Stimulated activated CD8-positive, alpha-beta memory T cell treated with anti-CD3 and anti-CD28 coated beads, Interleukin-7, amount 100 ng/mL, for 48 hours (primary cell): Measurements from ENCODE around the gene KDM2A.
A peak's percentile ranks its signal among the peaks of the same experiment; 100 is the strongest.
"Not testable (repeated sequence)": the region's sequence is repeated elsewhere in the genome, so short reads cannot be mapped to it uniquely, and the experiment has no call there.

ENCODE experiments used
- DNase-seq, 2 donors: peaks; one replicate each; pipeline ENCODE4 v3.0.0-alpha.2; 2020; ENCODE audit warnings: low read depth in 1 of 2; ENCODE audit errors: extremely low read depth in 1 of 2

KDM2A gene

DNA sequence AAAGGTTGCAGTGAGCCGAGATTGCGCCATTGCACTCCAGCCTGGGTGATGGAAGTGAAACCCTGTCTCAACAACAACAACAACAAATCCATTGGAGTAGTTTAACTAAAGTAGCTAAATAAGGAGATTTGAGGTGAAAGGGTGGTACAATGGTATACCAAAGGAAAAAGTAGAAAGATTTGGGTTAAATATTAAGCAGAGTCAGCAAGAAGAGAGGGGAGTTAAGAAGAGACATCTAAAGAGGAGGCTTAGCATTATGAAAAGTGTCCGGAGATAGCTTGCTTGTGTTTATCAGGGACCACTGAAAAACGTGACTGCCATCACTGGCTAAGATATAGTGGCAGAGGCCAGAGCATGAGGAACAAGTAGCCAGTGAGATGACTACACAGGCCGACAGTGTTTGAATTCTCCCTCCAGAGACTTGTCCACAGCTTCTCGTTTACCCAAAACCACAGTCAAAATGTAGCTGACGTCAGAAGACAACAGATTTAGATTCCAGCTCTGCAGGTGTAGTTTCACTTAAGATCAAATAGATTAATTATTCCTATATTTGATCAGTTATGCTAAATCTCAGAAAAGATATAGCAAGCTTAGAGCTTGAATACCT is 114.6 kb downstream of the KDM2A start:
- no peak for DNase-seq

DNA sequence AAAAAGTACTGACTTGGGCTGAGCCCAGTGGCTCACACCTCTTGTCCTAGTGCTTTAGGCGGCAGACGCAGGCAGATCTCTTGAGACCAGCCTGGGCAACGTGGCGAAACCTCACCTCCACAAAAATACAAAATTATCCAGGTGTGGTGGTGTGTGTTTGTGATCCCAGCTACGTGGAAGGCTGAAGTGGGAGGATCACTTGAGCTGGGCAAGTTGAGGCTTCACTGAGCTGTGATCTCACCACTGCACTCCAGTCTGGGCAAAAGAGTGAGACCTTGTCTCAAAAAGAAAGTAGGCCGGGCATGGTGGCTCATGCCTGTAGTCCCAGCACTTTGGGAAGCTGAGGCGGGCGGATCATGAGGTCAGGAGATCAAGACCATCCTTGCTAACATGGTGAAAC is 115.5 kb downstream of the KDM2A start:
- not testable (repeated sequence) for DNase-seq

DNA sequence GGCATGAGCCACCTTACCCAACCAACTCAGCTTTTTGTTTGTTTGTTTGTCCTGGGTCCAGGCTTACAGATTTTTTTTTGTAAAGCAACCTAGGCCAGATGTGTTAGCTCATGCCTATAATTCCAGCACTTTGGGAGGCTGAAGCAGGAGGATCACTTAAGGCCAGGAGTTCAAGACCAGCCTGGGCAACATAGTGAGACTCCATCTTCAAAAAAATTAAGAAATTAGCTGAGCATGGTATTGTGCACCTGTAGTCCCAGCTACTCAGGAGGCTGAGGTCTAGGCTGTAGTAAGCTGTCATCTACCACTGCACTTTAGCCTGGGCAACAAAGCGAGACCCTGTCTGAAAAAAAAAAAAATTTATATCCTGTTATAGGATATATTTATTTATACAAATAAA is 118.5 kb downstream of the KDM2A start:
- no peak for DNase-seq

DNA sequence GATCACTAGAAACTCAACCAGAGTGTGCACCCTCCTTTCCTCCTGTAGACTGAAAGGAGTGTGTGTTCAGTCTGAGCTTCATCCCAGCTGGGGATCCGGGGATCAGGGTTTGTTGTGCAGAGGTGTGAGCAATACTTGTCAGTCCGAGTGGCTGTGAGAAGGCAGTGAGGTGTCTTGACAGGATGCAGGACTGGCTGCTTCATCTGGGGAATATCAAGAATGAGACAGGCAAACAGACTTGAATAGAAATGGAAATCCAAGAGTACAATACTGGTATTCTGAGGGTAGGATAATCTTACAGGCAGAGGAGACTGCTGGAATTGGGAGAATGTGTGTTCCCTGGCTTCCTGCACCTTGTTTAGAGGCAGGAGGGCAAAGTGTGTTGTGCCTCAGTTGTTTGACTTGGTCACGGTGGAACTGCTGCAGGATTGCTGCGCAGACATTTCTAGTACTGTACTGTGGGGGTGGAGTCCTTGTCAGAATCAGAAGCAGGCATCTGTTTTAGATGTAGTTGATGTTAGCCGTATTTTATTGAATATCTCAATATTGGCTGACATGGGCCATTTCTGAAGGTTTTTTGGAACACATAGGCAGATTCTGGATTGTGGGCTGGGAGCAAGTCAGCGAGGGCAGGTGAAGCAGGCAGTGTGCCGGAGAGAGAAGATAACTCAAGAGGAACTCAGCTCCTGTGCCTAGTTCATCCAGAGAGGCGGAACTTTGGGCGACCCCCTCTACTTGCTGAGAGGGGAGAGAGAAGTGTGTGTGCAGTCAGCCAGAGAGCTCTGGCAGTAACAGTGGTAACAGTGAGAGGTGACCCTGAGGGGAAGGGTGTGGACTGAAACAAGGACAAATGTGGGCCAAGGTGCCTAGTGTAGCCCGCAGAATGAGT is 120.1 kb downstream of the KDM2A start:
- no peak for DNase-seq

DNA sequence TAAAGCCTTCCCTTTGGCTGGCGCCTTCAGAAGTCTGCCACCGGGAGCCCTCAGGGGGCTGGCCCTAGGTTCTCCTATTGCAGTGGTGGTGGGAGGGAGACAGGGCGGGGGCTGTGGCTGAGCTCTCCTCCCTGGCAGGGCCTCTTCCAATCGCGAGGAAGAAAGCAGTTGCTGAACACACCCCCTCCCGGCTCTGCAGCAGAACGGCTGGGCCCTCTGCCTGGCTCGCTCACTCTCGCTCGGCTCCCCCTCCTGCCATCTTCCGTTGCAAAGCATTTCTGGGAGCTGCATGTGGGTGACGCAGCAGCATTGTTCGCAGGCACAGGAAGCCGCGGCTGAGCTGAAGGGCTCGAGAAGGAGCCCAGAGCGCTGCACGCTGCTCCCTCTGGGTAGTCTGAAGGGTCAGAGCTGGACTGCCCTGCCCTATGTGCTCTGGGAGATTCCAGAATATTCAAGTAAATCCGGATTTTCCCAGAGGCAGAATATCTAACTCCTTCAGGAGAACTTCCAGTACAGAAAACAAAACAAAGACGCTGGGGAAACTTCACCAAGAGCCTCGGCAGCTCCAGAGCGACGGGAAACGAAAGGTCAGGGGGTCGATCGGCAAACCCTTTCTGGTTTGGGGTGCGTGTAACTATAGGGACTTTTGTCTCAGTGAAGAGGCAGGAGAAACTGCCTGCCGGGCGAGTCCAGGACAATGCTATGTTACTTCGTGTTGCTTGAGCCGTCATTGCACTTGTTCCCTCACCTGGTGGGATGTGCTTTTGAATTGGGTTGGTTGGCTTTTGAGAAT is 120.9 kb downstream of the KDM2A start:
- peak; percentile 91 to 99 for DNase-seq

DNA sequence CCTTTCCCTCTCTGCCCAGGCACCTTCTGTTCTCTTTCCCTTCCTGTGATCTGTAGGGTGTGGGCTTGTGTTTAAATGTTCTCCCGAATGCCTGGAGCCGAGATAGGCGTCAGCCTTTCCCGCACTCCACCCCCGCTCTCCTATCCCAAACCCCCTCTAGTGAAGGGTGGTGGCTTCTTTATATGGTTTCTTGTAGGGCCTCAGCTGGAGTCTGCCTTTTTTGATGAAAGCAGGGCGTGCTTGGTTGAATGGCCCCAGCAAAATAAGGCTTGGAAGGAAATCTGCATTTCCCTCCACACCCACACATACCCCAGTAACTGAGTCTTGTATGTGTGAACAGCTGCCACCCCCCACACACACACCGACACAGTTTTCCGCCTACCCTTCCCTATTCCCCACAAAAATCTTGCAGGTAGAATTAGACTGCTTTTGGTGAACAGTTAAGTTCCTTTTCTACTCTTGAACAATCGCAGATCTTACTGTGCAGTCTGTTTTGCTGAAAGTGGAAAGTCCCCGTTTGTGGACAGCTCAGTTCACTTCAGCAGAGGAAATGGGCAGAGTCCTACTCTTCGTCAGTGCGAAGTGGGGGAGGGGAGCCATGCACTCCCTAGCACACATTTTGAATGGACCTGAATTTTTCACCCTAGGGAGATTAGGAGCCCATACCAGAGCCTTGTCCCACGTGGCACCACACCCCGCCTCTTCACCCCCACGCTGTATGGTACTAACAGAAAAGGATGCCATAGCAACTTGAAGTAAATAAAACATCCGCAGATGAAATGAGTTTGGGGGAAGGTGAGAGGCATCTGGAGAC is 121.7 kb downstream of the KDM2A start:
- peak; percentile 63 to 82 for DNase-seq

DNA sequence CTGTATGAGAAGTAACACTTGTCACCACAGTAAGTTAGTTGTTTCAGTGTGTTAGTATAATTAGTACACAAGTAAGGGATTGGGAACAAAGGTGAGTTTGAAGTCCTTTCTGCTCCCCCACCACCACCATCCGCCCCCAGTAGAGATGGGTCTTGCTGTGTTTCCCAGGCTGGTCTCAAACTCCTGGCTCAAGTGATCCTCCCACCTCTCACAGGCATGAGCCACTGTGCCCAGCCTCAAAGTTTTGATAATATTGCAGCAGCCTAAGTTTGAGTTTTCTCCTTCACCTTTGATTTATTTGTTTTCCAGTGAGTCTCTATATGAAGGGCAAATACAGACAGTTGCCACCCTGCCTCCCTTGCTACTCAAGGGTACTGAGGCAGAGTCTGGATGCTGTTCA is 123.5 kb downstream of the KDM2A start:
- DNase-seq: no peak

DNA sequence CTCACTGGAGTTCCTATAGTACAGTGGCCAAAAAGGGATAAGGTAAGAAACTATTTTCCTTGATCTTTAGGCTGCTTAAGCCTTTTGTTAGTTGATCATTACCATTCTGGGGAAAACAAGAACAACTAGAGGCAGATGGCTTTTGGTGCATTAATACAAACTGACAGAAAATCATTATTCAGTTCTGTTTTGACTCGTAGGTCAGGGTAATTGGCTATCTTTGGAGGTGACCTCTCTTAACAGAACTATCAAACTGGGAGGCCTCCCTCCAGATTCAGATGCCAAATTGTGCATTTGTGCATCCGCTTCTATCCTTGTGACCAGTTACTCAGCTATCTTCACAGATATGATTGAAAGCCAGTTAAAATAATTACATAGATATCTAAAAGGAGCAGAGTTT is 124.0 kb downstream of the KDM2A start:
- DNase-seq: no peak

DNA sequence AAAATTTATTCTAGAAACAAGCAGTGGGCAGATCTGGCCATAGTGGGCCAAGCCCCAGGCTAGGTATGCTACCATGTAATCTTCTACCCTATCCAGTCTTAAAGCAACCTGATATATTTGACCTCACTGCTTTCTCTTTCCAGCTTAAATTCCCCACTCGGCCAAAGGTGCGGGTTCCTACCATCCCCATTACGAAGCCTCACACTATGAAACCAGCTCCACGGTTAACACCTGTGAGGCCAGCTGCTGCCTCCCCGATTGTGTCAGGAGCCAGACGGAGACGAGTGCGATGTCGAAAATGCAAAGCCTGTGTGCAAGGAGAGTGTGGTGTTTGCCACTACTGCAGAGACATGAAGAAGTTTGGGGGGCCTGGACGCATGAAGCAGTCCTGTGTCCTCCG is 126.0 kb downstream of the KDM2A start:
- DNase-seq: no peak

DNA sequence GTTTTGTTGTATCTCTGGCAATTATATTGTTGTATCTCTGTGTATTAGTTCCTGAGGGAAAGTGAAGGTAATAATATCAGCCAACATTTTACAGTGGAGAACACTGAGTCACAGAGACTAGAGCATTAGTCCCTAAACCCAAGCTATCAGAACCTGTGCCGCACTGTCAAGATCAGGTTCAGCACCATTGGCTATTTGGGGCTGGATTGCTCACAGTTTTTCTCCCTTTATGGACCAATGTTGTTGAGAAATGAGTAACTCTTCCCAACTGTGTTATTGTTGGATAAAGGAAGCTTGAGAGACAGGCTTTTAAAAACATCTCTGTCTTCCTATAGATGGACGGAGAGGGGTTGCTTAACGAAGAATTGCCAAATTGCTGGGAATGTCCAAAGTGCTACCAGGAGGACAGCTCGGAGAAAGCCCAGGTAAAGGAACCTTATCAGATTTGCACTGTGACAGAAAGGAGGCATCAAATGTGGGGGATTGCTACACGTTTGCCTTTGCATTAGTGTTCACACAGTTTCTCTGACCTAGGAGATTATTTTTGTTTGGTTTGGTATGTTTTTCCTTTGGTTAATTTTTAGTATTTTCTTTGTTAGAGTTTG is 129.0 kb downstream of the KDM2A start:
- no peak for DNase-seq

DNA sequence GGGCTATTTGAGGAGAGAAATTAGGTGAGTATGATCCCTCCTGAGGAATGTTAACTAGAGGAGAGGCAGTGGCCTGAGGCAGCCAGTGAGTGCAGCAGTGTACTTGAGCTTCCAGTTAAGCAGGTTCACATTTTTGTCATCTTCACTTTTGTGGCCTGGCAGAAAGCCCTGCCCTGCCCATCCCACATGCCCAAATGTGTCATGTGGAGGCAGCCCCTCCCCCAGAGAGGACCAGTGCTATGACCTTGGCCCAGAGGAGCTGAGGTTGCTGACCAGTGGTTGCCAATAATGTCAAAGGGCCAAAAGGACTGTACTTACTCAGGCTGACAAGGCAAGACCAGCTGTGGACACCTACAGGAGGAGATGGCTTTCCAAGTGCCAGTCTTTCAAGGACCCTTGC is 129.6 kb downstream of the KDM2A start:
- DNase-seq: no peak

DNA sequence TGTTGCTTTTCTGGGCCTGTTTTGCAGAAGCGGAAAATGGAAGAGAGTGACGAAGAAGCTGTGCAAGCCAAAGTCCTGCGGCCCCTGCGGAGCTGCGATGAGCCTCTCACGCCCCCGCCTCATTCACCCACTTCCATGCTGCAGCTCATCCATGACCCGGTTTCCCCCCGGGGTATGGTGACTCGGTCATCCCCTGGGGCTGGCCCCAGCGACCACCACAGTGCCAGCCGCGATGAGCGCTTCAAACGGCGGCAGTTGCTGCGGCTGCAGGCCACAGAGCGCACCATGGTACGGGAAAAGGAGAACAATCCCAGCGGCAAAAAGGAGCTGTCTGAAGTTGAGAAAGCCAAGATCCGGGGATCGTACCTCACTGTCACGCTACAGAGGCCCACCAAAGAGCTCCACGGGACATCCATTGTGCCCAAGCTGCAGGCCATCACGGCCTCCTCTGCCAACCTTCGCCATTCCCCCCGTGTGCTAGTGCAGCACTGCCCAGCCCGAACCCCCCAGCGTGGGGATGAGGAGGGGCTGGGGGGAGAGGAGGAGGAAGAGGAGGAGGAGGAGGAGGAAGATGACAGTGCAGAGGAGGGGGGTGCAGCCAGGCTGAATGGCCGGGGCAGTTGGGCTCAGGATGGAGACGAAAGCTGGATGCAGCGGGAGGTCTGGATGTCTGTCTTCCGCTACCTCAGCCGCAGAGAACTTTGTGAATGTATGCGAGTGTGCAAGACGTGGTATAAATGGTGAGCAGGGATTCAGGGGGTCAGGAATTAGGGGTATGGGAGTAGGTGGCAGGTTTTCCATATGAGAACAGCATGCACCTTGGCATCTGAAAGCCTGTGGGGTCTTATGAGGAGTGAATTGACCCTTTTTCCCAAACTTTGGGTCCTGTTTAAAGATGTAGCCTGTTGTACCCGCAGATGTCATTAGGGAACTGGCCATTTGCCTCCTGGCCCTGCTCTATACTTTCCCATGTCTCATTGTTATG is 131.3 kb downstream of the KDM2A start:
- DNase-seq: no peak

DNA sequence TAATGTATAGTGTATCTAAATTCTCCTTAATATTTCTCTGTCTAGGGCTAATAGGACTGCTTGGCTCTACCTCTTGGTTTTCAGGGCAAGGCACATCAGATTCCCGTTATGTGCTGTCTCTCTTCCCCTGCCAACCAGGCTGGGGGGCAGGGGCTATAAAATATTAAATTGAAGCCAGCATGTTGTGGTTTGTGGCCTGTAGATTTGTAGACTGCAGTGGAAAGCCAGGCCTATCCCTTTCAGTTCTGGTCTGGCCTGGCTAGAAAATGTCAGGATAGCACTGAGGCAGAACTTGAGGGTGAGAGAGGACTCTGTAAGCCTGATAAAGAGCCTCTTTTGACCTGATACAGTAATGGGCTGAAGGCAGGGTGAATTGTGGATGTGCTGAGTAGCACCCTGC is 132.8 kb downstream of the KDM2A start:
- no peak for DNase-seq

DNA sequence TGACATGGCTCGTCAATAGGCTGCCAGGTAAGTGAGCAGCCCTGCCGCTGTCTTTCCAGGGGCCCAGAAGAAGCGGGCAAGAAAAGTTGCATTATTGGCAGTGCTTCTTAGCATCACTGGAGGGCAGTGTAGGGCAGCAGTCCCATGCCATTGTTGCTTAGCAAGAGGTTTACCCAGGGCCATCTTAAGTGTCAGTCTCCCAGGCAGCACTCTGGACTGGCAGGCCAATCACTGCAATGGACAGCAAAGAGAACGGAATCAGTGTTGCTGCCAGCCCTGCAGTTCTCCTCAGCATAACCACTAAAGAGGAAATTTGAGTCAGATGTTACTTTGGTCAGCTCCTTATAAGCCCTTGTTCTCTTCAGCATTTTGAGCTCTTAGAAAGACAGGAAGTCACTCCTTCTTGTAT is 133.8 kb downstream of the KDM2A start:
- DNase-seq: no peak

DNA sequence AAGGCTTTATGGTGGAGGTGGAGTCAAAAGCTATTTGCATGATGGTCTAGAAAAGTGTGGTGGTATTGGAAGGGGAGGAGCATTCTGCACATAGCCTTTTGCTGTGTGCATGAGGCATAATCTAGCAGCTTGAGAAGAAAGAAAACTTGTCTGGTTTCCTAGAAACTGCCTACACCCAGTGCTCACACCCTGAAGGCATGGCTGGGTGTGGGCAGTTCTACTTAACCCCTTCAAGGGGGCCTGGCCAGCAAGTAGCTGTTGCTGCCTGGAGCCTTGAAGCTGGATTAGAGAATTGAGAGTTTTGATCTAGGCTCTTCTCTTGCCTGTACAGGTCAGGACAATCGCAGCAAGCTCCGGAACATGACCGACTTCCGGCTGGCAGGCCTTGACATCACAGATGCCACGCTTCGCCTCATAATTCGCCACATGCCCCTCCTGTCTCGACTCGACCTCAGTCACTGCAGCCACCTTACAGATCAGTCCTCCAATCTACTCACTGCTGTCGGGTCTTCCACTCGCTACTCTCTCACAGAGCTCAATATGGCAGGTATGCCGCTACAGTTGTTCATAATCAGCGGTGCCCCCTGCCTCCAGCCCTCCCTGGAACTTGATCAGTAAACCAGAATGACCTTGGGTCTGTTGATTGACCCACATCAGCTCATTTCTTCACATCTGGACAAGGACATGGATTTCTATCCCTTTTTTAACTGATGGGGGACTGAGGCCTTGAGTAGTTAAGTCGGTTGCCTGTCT is 135.0 kb downstream of the KDM2A start:
- no peak for DNase-seq

DNA sequence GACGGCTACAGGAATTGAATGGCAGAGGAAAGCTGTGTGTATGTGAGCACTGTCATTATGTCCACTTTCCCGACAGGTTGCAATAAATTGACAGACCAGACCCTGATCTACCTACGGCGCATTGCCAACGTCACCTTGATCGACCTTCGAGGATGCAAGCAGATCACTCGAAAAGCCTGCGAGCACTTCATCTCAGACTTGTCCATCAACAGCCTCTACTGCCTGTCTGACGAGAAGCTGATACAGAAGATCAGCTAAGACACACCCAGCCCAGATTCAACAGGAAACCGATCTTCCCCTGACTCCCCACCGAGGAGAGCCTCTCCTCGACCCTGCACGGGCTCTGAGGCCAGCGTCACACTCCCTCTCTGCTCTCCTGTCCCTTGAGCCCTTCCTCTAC is 135.7 kb downstream of the KDM2A start:
- no peak for DNase-seq

DNA sequence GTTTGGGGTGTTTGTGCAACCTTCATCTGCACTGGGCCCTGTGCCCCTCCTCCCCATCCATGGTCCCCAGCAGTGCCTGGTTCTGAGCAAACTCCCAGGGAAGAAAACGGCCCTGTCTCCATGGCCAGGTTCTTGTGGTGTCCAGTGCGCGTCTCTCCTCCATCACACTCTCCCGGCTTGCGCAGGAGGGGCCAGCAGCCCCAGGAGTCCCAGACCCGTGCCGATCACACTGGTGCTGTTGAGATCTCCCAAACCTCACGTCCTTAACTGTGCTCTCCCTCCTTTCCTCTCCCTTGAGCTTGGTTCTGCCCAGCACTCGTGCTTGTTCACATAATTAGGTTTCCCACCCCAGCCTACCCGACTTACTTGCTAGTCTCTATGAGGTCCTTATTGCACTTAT is 136.3 kb downstream of the KDM2A start:
- DNase-seq: no peak

DNA sequence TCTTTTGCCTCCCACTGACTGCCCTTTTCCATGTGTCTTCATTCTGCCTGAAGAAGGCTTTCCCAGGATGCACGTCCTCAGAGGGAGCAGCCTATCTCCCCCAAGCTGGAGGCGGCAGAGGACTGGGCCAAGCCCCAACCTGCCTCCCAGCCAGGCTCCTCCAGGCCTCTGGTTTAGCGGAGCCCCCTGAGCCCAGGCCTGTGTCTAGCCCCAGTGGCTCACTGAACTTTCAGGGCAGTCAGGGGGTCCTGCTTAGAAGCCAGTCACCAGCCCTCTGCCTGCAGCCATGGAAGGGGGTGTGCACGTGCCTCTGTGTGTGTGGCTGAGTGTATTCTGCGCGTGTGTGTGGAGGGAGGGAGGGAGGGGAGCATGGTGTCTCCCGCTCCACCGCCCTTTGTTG is 136.8 kb downstream of the KDM2A start:
- DNase-seq: no peak
